HPDE6-E6E7 (cell line): ENCODE results near the gene LIPC.
A peak's percentile ranks its signal among the peaks of the same experiment; 100 is the strongest.

Source experiments
- DNase-seq: peaks from one replicate; pipeline ENCODE4 v3.0.0; 2011; ENCODE audit warnings: missing footprints; ENCODE audit errors: extremely low spot score

Gene LIPC

GRCh38 chr15:58458076-58458475, 26.3 kb downstream of the LIPC start:
- DNase-seq, result no peak

GRCh38 chr15:58459045-58459444, 27.3 kb downstream of the LIPC start:
- no peak for DNase-seq

GRCh38 chr15:58459560-58459959, 27.8 kb downstream of the LIPC start:
- DNase-seq, result no peak

GRCh38 chr15:58460116-58460790, 28.5 kb downstream of the LIPC start:
- no peak for DNase-seq

GRCh38 chr15:58460872-58461271, 29.1 kb downstream of the LIPC start:
- no peak for DNase-seq

GRCh38 chr15:58462547-58462946, 30.8 kb downstream of the LIPC start:
- DNase-seq, result peak; percentile 83

- no peak for DNase-seq
Observed at GRCh38 chr15:58462973-58463663, 31.3 kb downstream of the LIPC start.

- DNase-seq, result no peak
Observed at GRCh38 chr15:58463815-58464650, 32.2 kb downstream of the LIPC start.

- no peak for DNase-seq
Observed at GRCh38 chr15:58465070-58465469, 33.3 kb downstream of the LIPC start.

- DNase-seq, result no peak
Observed at GRCh38 chr15:58465866-58466517, 34.2 kb downstream of the LIPC start.

- DNase-seq, result no peak
Observed at GRCh38 chr15:58466566-58466965, 34.8 kb downstream of the LIPC start.

GRCh38 chr15:58467121-58467721, 35.4 kb downstream of the LIPC start:
- no peak for DNase-seq

GRCh38 chr15:58467722-58468423, 36.1 kb downstream of the LIPC start:
- no peak for DNase-seq

GRCh38 chr15:58469432-58470353, 37.9 kb downstream of the LIPC start:
- DNase-seq, result no peak

GRCh38 chr15:58471348-58471747, 39.6 kb downstream of the LIPC start:
- DNase-seq, result no peak

GRCh38 chr15:58472221-58472620, 40.4 kb downstream of the LIPC start:
- DNase-seq, result no peak

GRCh38 chr15:58472821-58473581, 41.2 kb downstream of the LIPC start:
- DNase-seq, result peak; percentile 10

- DNase-seq, result peak; percentile 38
Observed at GRCh38 chr15:58473724-58474123, 41.9 kb downstream of the LIPC start.

GRCh38 chr15:58474741-58475323, 43.0 kb downstream of the LIPC start:
- no peak for DNase-seq
